HepG2 (cell line): ENCODE measurements around the gene UBE2O. TPM values are rescaled to one million over a fixed set of nuclear protein-coding genes. Genes with fewer than 3 reads are reported as not detected.

ENCODE experiments used
- CCAR2 ChIP-seq: fragments of 200-400 bp; formaldehyde crosslinking; optimal IDR thresholded peaks from 2 replicates; pipeline ENCODE3; 2018; ENCODE audit warnings: low read depth, mild to moderate bottlenecking, low read length, moderate library complexity
- ETV6 ChIP-seq: sonication (generic); formaldehyde crosslinking; conservative IDR thresholded peaks from 2 replicates; pipeline ENCODE4 v1.4.0; 2020; ENCODE audit warnings: missing genetic modification reagents
- EZH2 ChIP-seq: conservative IDR thresholded peaks from 2 replicates; pipeline ENCODE4 v1.6.1; 2012; ENCODE audit warnings: mild to moderate bottlenecking, low read depth, low read length, moderate library complexity
- HMG20B ChIP-seq: conservative IDR thresholded peaks from 2 replicates; pipeline ENCODE4 v1.6.1; 2016; ENCODE audit warnings: missing genetic modification reagents, missing compliant biosample characterization
- HNRNPLL ChIP-seq: fragments of 200-400 bp; formaldehyde crosslinking; IDR thresholded peaks from 2 replicates; pipeline ENCODE4 v1.6.1; 2017; ENCODE audit warnings: mild to moderate bottlenecking, low read depth, low read length; ENCODE audit not compliant: poor library complexity, severe bottlenecking
- KLF12 ChIP-seq: sonication (generic); formaldehyde crosslinking; IDR thresholded peaks from 2 replicates; pipeline ENCODE4 v1.4.0; 2020; ENCODE audit warnings: missing genetic modification reagents, borderline replicate concordance
- KLF9 ChIP-seq: IDR thresholded peaks from 2 replicates; pipeline ENCODE4 v1.6.1; 2016; ENCODE audit warnings: low read depth
- MEIS1 ChIP-seq: sonication (generic); formaldehyde crosslinking; IDR thresholded peaks from 2 replicates; pipeline ENCODE4 v1.9.0; 2021; ENCODE audit warnings: mild to moderate bottlenecking, missing genetic modification reagents, moderate library complexity, borderline replicate concordance
- MXD1 ChIP-seq: sonication (generic); formaldehyde crosslinking; IDR thresholded peaks from 2 replicates; pipeline ENCODE4 v1.4.0; 2020; ENCODE audit warnings: mild to moderate bottlenecking, missing genetic modification reagents
- NR1H2 ChIP-seq: sonication (generic); formaldehyde crosslinking; IDR thresholded peaks from 2 replicates; pipeline ENCODE4 v1.8.1; 2022; ENCODE audit warnings: low read depth, missing genetic modification reagents, borderline replicate concordance
- NRL ChIP-seq: sonication (generic); formaldehyde crosslinking; IDR thresholded peaks from 2 replicates; pipeline ENCODE4 v1.5.0; 2020; ENCODE audit warnings: missing genetic modification reagents, mild to moderate bottlenecking, moderate library complexity, borderline replicate concordance
- PCBP2 ChIP-seq: fragments of 200-400 bp; formaldehyde crosslinking; optimal IDR thresholded peaks from 2 replicates; pipeline ENCODE3; 2018; ENCODE audit warnings: low read length, low read depth; ENCODE audit not compliant: poor library complexity, severe bottlenecking
- REPIN1 ChIP-seq: sonication (generic); formaldehyde crosslinking; IDR thresholded peaks from 2 replicates; pipeline ENCODE4 v1.8.0; 2022; ENCODE audit warnings: missing genetic modification reagents, low read depth, mild to moderate bottlenecking, borderline replicate concordance
- RFXAP ChIP-seq: sonication (generic); formaldehyde crosslinking; IDR thresholded peaks from 2 replicates; pipeline ENCODE4 v1.4.0; 2020; ENCODE audit warnings: missing genetic modification reagents, borderline replicate concordance
- SATB2 ChIP-seq: sonication (generic); formaldehyde crosslinking; IDR thresholded peaks from 2 replicates; pipeline ENCODE4 v1.5.0; 2020; ENCODE audit warnings: missing genetic modification reagents
- SRF ChIP-seq: IDR thresholded peaks from 2 replicates; pipeline ENCODE4 v1.6.1; 2011; ENCODE audit warnings: mild to moderate bottlenecking, low read depth, low read length, moderate library complexity
- TOE1 ChIP-seq: sonication (generic); formaldehyde crosslinking; IDR thresholded peaks from 2 replicates; pipeline ENCODE4 v1.4.0; 2020; ENCODE audit warnings: mild to moderate bottlenecking, missing genetic modification reagents
- USF2 ChIP-seq, 2 experiments: sonication (generic) in 1 of 2; formaldehyde crosslinking in 1 of 2; IDR thresholded peaks; 2 replicates each; pipeline versions ENCODE4 v1.5.1 to v1.6.1; 2011 to 2020; ENCODE audit warnings: borderline replicate concordance in 1 of 2, low read depth in 1 of 2, low read length in 1 of 2, mild to moderate bottlenecking in 1 of 2, missing genetic modification reagents in 1 of 2, moderate library complexity in 1 of 2
- ZNF431 ChIP-seq: sonication (generic); formaldehyde crosslinking; IDR thresholded peaks from 2 replicates; pipeline ENCODE4 v1.9.0; 2022; ENCODE audit warnings: missing genetic modification reagents, low read depth, mild to moderate bottlenecking, borderline replicate concordance
- ZSCAN20 ChIP-seq: sonication (generic); formaldehyde crosslinking; IDR thresholded peaks from 2 replicates; pipeline ENCODE4 v1.4.0; 2020; ENCODE audit warnings: missing genetic modification reagents, mild to moderate bottlenecking, borderline replicate concordance
- polyA plus RNA-seq, 8 experiments: library from polyadenylated mRNA; depleted of rRNA in 3 of 8; stranded (reverse) in 7 of 8; unstranded in 1 of 8; fragments of >200 nt; fragmentation: Illumina TruSeq in 4 of 8; extraction: Trizol in 4 of 8; gene quantifications; 2 replicates each; pipeline versions ENCODE4 v1.2.1 to v1.2.3, GENCODE V29; 2011 to 2016; ENCODE audit warnings: low read depth in 4 of 8, missing spikeins in 1 of 8, mixed read lengths in 1 of 8; ENCODE audit not compliant: insufficient read depth in 1 of 8
- total RNA-seq, 5 experiments: library from RNA; depleted of rRNA; stranded (reverse); fragments of >200 nt; fragmentation: Illumina TruSeq; extraction: Trizol; gene quantifications; 2 replicates each; pipeline ENCODE4 v1.2.3, GENCODE V29; 2016; ENCODE audit warnings: low read depth in 1 of 5
- TF ChIP-seq, protein P1 (sequence below): sonication (generic); formaldehyde crosslinking; IDR thresholded peaks from 2 replicates; pipeline ENCODE4 v1.5.0; 2020; ENCODE audit warnings: mild to moderate bottlenecking, missing genetic modification reagents, borderline replicate concordance
- TF ChIP-seq, protein P2 (sequence below): sonication (generic); formaldehyde crosslinking; IDR thresholded peaks from 2 replicates; pipeline ENCODE4 v1.4.0; 2020; ENCODE audit warnings: low read depth, mild to moderate bottlenecking, missing genetic modification reagents

Gene UBE2O
- total and polyA plus RNA-seq, 2 of the 13 experiments (the other 11 are each of a cell fraction or from before 2014, with no cell fraction given), result 21.5 to 23.5 TPM

GRCh38 chr17:76473541-76473985, 20.6 kb upstream of the UBE2O start (continued):
- TF ChIP-seq HNRNPLL (peak; percentile 27), USF2 (IDR thresholded peaks at IDR 0.05; ENCODE audit: low read depth, low read length) (no peak), USF2 (CRISPR knock-in tag; IDR thresholded peaks at IDR 0.05; ENCODE audit: borderline replicate concordance) (no peak), SATB2 (no peak), ZSCAN20 (no peak), ETV6 (CRISPR knock-in tag) (no peak), PCBP2 (no peak), ZNF431 (CRISPR knock-in tag) (no peak), CCAR2 (no peak), REPIN1 (CRISPR knock-in tag) (no peak), NRL (CRISPR knock-in tag) (no peak), MEIS1 (no peak), KLF12 (CRISPR knock-in tag) (no peak), NR1H2 (CRISPR knock-in tag) (no peak), HMG20B (CRISPR knock-in tag) (no peak), MXD1 (no peak), TOE1 (CRISPR knock-in tag) (no peak), KLF9 (CRISPR knock-in tag) (no peak), RFXAP (no peak), EZH2 (no peak), SRF (no peak)
- TF ChIP-seq, protein P1, sequence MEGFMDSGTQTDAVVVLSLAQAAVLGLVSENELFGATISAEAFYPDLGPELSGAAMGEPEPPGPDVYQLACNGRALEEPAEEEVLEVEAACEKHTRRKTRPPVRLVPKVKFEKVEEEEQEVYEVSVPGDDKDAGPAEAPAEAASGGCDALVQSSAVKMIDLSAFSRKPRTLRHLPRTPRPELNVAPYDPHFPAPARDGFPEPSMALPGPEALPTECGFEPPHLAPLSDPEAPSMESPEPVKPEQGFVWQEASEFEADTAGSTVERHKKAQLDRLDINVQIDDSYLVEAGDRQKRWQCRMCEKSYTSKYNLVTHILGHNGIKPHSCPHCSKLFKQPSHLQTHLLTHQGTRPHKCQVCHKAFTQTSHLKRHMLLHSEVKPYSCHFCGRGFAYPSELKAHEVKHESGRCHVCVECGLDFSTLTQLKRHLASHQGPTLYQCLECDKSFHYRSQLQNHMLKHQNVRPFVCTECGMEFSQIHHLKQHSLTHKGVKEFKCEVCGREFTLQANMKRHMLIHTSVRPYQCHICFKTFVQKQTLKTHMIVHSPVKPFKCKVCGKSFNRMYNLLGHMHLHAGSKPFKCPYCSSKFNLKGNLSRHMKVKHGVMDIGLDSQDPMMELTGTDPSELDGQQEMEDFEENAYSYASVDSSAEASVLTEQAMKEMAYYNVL (CRISPR knock-in tag), result no peak
- TF ChIP-seq, protein P2, sequence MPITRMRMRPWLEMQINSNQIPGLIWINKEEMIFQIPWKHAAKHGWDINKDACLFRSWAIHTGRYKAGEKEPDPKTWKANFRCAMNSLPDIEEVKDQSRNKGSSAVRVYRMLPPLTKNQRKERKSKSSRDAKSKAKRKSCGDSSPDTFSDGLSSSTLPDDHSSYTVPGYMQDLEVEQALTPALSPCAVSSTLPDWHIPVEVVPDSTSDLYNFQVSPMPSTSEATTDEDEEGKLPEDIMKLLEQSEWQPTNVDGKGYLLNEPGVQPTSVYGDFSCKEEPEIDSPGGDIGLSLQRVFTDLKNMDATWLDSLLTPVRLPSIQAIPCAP (CRISPR knock-in tag), result no peak
